RKO (cell line): ENCODE data around the gene TRAPPC10.
A peak's percentile ranks its signal among the peaks of the same experiment; 100 is the strongest.
"Not testable (repeated sequence)": the region's sequence is repeated elsewhere in the genome, so short reads cannot be mapped to it uniquely, and the experiment has no call there.

Source experiments
- DNase-seq: peaks from one replicate; pipeline ENCODE4 v3.0.0-alpha.2; 2016; ENCODE audit warnings: low spot score

TRAPPC10 gene

DNA sequence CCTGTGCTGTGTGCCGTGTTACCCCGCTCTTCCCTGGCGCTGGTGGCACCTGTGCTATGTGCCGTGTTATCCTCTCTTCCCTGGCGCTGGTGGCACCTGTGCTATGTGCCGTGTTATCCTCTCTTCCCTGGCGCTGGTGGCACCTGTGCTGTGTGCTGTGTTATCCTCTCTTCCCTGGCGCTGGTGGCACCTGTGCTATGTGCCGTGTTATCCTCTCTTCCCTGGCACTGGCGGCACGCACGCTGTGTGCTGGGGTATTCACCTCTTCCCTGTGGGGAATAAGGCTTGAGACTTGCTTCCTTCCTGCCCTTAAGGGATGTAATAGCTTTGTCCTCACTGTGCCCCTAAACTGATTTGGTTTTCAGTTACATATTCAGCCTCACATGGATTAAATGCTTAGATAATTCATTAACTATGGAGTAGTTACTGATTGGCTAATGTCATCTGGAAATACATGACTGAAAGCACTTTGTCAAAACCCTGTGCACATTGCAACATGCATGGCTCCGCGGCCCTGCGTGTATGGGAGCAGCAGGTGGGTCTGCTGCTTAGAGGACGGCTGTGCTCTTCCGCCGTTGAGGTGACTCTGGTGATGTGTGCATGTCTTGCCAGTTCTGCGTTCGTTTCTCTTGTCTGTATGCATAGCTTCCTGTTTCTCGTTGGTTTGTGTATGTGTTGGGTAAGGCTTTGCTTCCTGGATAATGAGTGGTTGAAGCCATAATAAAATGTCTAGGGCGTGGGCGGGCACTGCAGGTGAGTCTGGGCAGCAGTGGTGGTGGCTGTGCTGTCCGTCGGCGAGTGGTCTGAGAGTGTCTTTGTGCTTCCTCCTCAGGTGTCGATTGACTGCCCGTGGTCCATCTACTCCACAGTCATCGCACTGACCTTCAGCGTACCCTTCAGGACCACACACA, 77.1 kb downstream of the TRAPPC10 start:
- DNase-seq = no peak

DNA sequence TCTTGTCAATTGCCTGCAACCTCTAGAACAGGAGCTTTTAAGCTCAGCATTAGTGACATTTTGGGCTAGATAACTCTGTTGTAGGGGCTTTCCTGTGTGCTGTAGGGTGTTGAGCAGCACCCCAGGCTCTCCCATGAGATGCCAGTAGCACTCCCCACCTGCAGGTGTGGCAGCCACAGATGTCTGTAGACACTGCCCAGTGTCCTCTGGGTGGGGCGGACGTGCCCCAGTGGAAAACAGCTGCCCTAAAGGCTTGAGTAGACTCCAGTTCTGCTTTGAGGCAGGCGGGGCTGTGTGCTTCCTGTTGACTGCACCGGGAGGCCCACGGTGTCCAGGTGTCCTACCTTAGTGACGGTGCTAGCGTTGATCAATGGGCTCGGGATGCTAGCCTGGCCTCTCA, 78.2 kb downstream of the TRAPPC10 start:
- no peak for DNase-seq

DNA sequence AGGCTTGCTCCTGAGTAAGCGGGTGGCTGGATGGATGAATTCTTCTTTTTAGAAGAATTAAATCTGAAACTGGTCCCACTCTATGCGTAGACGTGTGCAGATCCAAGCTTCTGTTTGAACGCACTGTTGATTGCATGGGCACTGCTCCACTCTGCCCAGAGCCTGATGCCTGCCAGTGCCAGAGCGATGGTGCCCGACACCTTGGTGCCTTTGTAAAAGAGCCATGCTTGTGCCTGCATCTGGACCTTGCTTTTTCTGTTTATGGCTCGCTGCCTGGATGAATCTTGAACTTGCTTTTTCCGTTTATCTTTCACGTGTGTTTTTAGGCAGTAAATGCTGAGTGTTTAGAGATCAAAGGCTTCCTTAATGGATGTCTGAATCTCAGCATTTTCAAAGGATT, 80.1 kb downstream of the TRAPPC10 start:
- DNase-seq = no peak

DNA sequence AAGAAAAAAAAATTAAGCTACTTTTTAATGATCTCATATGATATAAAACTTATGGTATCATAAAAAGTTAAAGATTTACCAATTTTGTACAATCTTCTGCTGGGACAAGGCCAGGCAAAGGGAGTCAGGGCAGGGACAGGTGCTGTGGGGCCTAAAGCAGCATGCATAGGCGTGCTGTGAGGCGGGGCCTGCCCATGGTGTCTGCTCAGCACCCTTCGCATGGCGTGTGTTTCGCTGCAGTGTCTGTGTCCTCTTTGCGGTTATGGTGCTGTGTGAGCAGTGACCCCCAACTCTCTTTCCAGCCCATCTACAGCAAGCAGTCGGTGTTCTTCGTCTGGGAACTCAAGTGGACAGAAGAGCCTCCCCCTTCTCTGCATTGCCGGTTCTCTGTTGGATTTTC, 81.7 kb downstream of the TRAPPC10 start:
- no peak for DNase-seq

DNA sequence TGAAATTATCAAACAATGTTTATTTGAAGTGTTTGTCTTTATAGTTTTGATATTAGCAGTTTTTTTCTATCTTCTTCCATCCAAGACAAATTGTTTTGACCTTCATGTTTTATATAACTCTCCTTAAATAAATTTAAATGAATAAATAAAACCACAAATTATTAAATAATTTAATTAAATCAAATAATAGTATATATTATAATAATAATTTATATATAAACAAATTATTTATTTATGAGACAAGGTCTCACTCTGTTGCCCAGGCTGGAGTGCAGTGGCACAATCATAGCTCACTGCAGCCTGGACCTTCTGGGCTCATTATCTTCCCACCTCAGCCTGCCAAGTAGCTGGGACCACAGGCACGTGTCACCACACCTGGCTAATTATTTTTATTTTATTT, 82.7 kb downstream of the TRAPPC10 start:
- no peak for DNase-seq

DNA sequence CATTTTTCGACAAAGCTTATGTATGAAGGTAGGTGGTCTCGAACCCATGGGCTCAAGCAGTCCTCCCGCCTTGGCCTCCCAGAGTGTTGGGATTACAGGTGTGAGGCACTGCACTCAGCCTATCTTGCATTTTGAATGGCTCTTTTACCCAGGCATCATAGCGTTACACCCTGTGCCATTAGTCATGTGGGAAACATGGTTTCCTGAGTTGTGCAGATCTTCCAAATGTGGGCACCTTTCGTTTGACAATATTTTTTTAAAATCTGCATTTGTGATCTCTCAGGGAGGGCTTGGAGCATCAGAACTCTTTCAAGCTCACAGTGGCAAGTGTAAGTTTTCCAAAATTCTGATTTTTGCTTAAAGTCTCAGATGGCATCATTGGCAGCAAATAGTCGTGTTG, 86.4 kb downstream of the TRAPPC10 start:
- not testable (repeated sequence) for DNase-seq

DNA sequence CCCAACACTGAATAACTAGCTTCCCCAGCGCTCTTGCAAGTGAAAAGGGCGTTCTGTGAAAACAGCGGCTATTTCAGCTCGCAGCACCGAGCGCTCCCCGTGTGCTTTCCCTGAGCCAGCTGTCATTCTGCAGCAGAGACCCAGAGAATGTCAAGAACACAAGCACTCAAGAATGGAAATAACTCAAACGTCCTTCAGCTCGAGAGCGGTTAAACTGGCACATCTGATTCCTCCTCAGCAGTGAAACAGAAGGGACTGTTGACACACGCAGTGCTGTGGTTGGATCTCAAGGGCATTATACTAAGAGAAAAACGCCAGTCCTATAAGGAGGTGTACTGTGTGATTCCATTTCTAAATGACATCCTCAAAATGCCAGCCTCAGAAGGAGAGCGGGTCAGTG, 86.9 kb downstream of the TRAPPC10 start:
- not testable (repeated sequence) for DNase-seq

DNA sequence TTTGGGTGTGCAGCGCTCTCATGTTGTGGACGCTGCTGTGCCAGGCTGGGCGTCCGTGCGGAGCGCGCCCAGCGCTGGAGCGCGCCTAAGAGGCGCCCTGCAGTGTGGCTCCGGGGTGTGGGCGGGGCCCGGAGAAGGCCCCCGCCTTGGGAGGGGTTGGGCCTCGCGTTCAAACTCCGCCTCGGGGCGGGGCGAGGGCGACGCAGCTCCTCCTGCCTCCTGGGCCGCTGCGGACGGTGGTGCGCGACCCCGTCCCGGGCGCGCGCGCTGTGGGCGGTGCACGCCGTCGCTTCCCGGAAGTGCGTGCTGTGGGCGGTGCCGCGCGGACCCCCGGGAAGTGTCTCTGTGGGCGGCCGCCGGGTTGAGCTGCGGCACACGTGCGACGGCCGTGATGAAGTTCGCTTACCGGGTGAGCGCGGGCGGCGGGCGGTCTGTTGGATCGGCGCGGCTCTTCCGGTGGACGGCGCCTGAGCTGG, 95.0 kb downstream of the TRAPPC10 start, which contains the start of gene PWP2:
TSS of gene PWP2 (plus strand) at position 374 of the 476 bp plus-strand sequence. CDS start at position 392, 18 bp downstream.
- peak; percentile 29 for DNase-seq

DNA sequence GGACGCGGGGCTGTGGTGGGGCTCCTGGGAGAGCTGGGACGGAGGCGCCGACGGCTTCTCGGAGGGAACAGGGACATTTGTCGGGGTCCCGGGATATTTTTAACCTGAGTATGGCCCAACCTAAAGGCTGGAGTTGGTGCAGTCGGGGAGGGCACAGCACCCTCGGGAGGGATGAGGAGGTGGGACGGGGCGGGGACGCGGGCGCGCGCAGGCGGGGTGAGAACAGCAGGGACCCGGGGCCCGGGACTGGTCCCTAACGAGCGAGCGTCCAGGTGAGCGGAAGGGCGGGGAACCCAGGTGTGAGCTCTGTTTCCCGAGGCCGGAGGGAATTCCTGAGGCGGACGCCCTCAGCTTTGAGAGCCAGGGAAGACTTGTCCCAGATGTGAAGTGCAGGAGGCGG, 95.5 kb downstream of the TRAPPC10 start:
- not testable (repeated sequence) for DNase-seq

DNA sequence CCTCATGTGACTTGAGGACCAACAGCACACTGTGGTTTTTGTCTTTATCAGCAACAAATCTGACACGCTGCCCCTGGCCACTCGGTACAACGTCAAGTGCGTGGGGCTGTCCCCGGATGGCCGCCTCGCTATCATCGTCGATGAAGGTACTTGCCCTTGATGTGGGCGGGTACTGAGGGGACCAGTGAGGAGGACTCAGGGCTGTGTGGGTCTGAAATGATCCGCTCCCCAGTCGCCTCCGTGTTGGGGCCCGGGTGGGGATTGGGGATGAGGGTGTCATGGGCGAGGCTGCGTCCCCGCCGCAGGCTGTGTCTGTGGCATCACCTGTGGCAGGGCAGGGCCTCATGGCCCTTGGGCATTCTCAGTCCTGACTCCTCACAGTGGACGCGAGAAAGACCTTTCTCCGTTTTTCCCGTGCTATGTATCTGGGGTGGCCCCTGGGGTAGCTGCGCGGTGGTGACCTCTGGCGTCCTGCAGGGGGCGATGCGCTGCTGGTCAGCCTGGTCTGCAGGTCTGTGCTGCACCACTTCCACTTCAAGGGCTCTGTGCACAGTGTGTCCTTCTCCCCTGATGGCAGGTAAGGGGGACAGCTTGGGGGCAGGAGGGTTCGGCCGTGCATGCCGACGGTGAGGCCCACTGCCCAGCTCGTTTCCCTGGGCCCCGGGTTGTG, 101.7 kb downstream of the TRAPPC10 start:
- not testable (repeated sequence) for DNase-seq

DNA sequence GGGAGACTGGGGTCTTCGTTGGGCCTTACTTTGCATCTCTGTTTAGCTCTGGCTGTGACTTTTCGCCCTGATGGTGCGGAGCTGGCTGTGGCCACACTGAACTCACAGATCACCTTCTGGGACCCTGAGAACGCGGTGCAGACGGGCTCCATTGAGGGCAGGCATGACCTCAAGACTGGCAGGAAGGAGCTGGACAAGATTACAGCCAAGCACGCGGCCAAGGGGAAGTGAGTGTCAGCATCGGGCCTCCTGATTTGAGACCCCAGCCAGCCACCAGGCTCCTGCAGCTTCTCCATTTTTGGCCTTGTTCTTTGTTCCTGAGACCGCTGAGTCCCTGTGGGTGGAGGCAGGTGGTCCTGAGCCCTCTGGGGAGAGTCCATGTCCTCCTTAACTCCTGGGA, 110.0 kb downstream of the TRAPPC10 start:
- not testable (repeated sequence) for DNase-seq

DNA sequence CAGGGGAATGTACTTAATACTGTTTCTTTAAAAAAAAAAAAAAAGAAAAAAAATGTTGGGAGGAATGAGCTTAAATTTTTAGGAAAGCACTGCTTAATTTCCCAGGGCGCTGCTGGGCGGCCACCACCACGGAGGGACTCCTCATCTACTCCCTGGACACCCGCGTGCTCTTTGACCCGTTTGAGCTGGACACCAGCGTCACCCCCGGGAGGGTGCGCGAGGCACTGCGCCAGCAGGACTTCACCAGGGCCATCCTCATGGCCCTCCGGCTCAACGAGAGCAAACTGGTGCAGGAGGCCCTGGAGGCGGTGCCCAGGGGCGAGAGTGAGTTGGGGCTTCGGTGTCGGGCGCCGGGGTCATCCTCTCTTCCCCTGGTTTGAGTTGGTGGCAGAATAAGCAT, 115.7 kb downstream of the TRAPPC10 start:
- not testable (repeated sequence) for DNase-seq

DNA sequence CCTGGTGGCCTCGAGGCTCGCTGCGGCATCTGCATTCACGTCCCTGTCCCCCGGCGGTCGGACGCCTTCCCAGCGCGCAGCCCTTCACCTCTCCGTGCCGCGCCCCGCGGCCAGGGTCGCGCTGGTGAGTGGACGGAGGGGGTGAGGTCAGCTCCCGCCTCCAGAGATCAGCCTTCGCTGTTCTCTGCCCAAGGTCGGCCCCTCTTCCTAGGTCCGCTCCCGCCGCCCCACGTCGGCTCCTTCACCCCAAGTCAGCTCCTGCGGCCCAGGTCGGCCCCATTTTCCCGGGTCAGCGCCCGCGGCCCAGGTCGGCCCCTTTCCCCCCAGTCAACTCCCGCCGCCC, 121.6 kb downstream of the TRAPPC10 start:
- DNase-seq = not testable (repeated sequence)

DNA sequence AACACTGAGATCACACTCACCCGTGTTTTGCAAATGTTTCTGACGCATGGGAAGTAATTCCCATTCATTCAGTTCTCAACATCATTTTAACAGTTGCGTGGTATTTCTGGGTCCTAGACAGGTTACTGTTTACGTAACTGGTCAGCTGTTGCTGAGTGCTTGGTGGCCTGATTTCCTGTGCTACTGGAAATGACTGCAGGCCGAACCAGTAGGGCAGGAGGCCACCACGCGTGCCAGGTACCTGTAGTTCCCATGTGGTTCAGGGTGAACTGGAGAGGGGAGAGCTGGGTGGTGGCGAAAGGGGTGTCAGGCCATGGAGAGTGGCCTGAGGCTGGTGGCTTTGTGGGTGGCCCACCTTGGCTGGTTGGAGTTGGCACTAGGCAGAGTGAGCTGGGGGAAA, 122.6 kb downstream of the TRAPPC10 start:
- DNase-seq = not testable (repeated sequence)

DNA sequence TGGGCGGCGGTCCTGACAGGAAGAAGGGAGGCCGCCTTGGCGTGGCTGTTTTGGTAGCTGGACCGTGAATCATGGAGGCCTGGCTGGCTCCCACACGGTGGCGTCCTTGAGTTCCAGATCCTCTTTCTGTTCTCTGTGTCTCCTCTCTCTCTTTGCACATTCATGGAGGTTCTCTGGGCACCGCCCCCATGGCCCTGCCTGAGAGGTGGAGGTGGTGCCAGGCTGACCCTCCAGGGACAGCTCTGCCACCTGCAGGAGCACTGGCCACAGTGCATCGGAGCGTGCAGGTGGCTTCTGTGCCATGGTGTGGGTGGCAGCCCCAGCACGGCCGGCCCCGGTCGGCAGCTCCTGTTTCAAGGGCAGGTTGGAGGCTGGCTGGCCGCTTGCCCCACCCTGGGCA, 125.9 kb downstream of the TRAPPC10 start:
- not testable (repeated sequence) for DNase-seq

DNA sequence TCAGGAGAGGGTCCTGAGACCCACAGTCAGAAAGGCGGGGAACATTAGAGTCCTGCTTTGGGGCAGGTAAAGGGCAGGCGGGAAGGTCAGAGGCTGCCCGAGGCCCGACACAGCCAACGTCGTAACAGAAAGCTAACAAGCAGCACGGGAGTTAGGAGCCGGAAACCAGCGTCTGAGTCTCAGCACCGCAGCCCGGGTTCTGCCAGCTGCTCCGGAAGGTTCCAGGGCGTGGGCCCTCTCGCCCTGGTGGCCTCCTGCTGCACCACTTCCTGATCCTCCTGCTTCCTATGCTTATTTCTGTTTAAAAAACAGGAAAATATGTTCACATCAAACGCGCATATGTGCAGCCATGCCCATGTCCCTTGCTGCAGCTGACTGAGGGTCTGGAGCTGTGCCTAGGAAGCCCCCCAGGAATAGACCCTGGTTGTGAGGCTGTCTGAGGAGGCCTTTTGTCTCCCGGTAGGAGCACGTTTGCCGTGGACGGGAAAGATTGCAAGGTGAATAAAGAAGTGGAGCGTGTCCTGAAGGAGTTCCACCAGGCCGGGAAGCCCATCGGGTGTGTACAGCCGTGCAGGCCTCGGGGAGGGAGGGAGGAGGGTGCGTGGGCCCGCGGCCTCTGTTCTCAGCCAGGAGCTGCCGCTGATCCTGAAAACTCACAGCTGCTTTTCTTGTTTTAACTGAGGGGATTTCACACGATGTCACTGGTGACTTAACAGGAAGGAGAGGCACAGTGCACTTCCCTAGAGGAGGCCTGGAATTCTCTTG, 127.9 kb downstream of the TRAPPC10 start:
- not testable (repeated sequence) for DNase-seq

DNA sequence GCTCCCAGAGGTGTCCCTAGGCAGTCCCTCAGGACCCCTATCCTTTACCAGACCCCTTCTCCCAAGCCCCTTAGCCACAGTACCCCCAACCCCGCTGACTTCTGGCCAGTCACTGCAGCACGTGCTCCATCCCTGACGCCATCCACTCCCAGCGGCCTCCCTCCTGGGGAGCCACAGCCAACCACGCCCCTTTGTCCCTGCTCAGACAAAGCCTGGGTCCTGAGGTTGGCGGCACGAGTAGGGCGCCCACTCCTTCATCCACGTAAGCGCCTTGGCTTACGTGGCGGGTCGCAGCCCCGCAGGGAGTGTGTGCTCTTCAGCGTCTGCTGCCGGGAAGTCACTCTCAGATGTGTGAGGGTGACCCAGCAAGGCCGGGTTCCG, 128.4 kb downstream of the TRAPPC10 start:
- not testable (repeated sequence) for DNase-seq

DNA sequence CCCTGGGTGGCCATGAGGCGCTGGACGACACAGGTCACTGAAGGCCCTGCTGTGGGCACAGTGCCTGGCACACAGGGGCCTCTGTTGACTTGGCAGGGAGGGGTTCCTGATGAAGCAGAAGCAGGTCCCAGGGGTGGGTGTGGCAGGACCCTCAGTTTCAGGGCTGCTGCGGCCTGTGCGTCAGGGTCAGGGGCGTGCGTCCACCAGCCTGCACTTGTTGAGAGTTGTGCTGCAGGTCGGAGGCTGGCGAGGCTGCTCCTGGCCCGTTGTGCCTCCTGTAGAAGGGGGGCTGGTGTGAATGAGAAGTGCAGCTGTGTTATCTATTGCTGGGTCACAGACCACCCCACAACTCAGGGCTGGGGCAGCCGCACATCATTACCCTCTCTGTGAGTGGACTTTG, 130.4 kb downstream of the TRAPPC10 start:
- DNase-seq = not testable (repeated sequence)

DNA sequence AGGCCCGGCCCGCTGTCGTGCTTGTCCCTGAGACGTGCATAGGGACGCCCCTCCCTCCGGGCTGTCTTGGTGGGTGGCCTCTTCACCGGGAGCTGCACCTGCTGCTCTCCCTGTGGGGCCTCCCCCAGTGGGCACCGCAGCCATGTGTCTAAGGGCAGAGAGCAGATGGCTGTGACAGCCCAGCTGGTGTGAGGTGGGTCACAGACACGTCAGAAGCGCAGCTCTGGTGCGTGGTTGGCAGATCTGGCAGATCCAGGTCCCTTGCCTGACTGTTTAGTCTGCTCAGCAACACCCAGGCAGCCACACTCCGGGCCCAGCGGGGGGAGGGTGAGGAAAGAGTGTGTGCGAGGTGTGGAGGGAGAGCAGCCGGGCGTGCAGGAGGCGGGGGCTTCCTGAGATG, 131.3 kb downstream of the TRAPPC10 start:
- DNase-seq = not testable (repeated sequence)

DNA sequence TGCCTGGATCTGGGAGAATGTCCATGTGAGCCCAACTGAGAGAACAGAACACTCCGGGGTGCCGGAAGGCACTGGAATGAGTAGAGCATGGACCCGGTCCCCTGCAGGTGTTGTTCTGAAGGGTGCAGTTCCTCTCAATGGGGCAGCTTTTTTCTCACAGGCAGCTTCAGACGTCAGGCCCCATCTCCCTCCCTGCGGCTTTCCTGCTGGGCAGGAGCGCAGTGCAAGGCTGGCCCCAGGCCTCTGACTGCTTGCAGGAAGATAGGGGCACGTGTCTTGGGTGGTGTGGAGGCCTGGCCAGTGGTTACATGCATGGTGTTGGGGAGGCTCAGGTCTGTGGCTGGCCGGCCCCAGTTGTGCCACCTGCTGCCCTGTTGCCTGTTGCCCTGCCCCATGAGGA, 131.9 kb downstream of the TRAPPC10 start:
- not testable (repeated sequence) for DNase-seq

DNA sequence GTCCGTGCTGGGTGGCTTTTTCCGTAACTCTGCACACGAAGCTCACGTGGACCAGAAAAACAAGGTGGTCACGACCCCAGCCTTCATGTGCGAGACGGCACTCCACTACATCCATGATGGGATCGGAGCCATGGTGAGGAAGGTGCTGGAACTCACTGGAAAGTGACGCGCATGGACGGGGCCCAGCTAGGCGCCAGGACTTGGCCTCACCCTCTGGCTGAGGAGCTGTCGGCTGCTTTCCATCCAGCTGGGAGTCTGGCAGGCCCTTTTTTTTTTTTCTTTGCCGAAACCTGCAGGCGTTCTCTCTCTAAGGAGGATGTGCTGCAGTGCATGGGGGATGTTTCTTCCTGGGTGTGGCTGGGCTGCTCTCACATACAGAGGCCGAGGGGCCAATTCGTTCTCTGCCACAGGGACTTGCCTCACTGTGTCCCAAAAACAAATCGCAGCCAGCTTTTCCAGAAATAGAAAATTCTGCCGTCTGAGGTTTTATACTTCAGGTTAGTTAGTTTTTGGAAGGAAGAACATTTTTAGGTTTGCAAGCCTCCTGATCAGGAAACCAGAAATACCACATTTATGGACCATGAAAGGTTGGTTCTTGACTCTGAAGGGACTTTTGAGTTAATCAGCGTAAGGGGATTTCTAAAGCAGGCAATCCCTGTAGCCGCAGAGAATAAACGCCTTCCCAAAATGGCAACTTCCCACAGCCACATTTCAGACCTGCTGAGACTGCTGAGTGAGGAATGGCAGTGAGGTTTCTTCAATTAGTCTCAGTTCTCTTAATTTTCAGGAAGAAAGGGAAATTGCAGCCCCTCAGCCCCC, 132.9 kb downstream of the TRAPPC10 start:
- not testable (repeated sequence) for DNase-seq
